ENCODE data around the gene ASPHD2. TPM values are rescaled to one million over a fixed set of nuclear protein-coding genes. Genes with fewer than 3 reads are reported as not detected.
A peak's percentile ranks its signal among the peaks of the same experiment; 100 is the strongest.

ASPHD2 gene
- total RNA-seq, 1 donor from 2014 or later, result 4.9 TPM

GRCh38 chr22:26457661-26458272 is 28.7 kb downstream of the ASPHD2 start:
- H3K36me3 Mint-ChIP-seq (ENCODE audit: unreplicated experiment), result peaks cover 19% of the 10 kb centered on the region
- no peaks in the 10 kb centered on the region for H3K9me3 Mint-ChIP-seq (ENCODE audit: unreplicated experiment)

DNA sequence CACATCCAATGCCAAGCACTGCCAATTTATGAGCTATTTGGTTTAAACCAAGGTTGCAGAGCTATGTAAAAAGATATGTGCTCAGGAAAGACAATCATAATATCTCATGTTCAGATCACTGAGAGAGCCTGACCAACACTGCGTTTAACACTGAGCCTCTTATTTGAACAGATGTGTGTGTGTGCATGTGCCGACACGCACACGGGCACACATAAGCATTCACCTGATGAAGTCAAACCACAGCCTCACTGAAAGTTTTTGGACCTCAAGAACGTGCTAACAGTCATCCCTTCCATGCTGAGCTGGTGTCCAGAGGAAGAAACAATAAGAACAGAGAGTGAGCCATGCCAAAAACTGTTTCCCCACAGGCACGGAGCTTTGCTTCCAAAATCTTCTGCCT is 31.1 kb downstream of the ASPHD2 start:
- no peak for DNase-seq (ENCODE audit: extremely low spot score, unreplicated experiment)
- H3K27me3 Mint-ChIP-seq (ENCODE audit: unreplicated experiment), result no peaks in the 10 kb centered on the region
- H3K9me3 Mint-ChIP-seq (ENCODE audit: unreplicated experiment), result no peaks in the 10 kb centered on the region
- H3K27ac Mint-ChIP-seq (ENCODE audit: unreplicated experiment), result no peak overlapping the region
- no peak overlapping the region for H3K4me3 Mint-ChIP-seq (ENCODE audit: unreplicated experiment)
- TF ChIP-seq, protein P1, sequence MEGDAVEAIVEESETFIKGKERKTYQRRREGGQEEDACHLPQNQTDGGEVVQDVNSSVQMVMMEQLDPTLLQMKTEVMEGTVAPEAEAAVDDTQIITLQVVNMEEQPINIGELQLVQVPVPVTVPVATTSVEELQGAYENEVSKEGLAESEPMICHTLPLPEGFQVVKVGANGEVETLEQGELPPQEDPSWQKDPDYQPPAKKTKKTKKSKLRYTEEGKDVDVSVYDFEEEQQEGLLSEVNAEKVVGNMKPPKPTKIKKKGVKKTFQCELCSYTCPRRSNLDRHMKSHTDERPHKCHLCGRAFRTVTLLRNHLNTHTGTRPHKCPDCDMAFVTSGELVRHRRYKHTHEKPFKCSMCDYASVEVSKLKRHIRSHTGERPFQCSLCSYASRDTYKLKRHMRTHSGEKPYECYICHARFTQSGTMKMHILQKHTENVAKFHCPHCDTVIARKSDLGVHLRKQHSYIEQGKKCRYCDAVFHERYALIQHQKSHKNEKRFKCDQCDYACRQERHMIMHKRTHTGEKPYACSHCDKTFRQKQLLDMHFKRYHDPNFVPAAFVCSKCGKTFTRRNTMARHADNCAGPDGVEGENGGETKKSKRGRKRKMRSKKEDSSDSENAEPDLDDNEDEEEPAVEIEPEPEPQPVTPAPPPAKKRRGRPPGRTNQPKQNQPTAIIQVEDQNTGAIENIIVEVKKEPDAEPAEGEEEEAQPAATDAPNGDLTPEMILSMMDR (IDR thresholded peaks at IDR 0.05), result no peak
- H3K4me1 Mint-ChIP-seq (ENCODE audit: unreplicated experiment), result peaks cover 18% of the 10 kb centered on the region
- H3K36me3 Mint-ChIP-seq (ENCODE audit: unreplicated experiment), result peaks cover 23% of the 10 kb centered on the region

More at GRCh38 chr22:26457661-26458272, 28.7 kb downstream of the ASPHD2 start:
- Mint-ChIP-seq H3K27me3 (ENCODE audit: unreplicated experiment) (no peaks in the 10 kb centered on the region), H3K4me3 (ENCODE audit: unreplicated experiment) (no peak overlapping the region), H3K27ac (ENCODE audit: unreplicated experiment) (no peak overlapping the region), H3K4me1 (ENCODE audit: unreplicated experiment) (peaks cover 2% of the 10 kb centered on the region)
- TF ChIP-seq, protein P1 (IDR thresholded peaks at IDR 0.05), result no peak
- DNase-seq (ENCODE audit: extremely low spot score, unreplicated experiment), result no peak

DNA sequence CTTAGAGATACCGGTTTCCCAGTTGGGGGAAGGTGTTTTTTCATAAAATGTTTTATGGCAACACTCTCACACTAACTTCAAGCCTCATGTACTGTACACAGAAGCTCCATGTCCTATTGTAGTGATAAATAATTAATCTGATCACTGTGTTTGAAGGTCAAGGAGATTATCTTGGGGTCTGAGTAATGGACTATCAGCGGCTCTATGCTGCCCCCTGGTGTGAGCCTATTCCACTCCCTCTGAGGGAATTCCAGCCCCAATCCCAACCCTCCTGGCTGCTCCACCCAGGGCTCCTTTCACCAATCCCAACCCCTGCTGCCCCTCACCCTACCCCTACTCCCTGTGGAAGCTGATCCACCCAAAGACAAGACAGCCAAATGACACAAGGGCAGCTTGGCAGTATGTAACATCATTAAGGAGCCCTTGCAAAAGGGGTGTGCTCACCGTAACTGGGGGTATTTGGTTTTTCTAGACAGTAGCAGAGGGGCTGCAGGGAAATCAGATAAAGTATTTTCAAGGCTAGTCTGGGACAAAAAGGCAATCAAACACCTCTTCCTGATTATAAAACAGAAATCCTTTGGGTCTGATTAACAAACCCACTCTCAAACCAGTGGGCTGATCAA is 32.2 kb downstream of the ASPHD2 start:
- Mint-ChIP-seq H3K27ac (ENCODE audit: unreplicated experiment) (no peak overlapping the region), H3K4me3 (ENCODE audit: unreplicated experiment) (no peak overlapping the region)
- no peak for DNase-seq (ENCODE audit: extremely low spot score, unreplicated experiment)

GRCh38 chr22:26462051-26462450 is 33.0 kb downstream of the ASPHD2 start:
- Mint-ChIP-seq H3K4me3 (ENCODE audit: unreplicated experiment) (no peak overlapping the region), H3K27me3 (ENCODE audit: unreplicated experiment) (no peaks in the 10 kb centered on the region), H3K9me3 (ENCODE audit: unreplicated experiment) (no peaks in the 10 kb centered on the region), H3K27ac (ENCODE audit: unreplicated experiment) (no peak overlapping the region), H3K4me1 (ENCODE audit: unreplicated experiment) (peaks cover 18% of the 10 kb centered on the region), H3K36me3 (ENCODE audit: unreplicated experiment) (peaks cover 33% of the 10 kb centered on the region)
- DNase-seq (ENCODE audit: extremely low spot score, unreplicated experiment), result no peak
- TF ChIP-seq, protein P1 (IDR thresholded peaks at IDR 0.05), result no peak

More for the DNA sequence above, 32.2 kb downstream of the ASPHD2 start:
- H3K4me1 Mint-ChIP-seq (ENCODE audit: unreplicated experiment), result peaks cover 18% of the 10 kb centered on the region
- peaks cover 28% of the 10 kb centered on the region for H3K36me3 Mint-ChIP-seq (ENCODE audit: unreplicated experiment)
- H3K27me3 Mint-ChIP-seq (ENCODE audit: unreplicated experiment), result no peaks in the 10 kb centered on the region
- TF ChIP-seq, protein P1 (IDR thresholded peaks at IDR 0.05), result peak; percentile 84
- H3K9me3 Mint-ChIP-seq (ENCODE audit: unreplicated experiment), result no peaks in the 10 kb centered on the region

DNA sequence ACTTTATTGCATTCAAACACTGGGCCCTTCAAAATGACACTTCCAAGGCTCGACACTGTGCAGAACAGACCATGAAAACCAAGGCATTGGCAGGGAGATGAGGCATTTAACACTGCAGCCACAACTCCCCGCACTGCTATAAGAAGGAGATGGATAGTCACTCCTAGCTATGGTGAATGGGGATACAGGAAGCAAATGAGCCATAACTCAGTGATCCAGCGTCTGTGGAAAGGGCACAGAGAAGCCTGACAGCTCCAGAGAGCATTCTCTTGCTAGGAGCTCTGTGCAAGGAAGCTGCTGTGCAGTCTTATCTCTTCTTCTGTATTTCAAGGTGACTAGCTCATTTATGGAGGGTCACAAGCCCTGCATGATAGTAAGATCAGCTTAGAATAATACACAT is 33.6 kb downstream of the ASPHD2 start:
- TF ChIP-seq, protein P1 (IDR thresholded peaks at IDR 0.05), result no peak
- H3K27ac Mint-ChIP-seq (ENCODE audit: unreplicated experiment), result no peak overlapping the region
- DNase-seq (ENCODE audit: extremely low spot score, unreplicated experiment), result no peak
- H3K9me3 Mint-ChIP-seq (ENCODE audit: unreplicated experiment), result no peaks in the 10 kb centered on the region
- H3K36me3 Mint-ChIP-seq (ENCODE audit: unreplicated experiment), result peaks cover 30% of the 10 kb centered on the region
- H3K27me3 Mint-ChIP-seq (ENCODE audit: unreplicated experiment), result no peaks in the 10 kb centered on the region
- H3K4me1 Mint-ChIP-seq (ENCODE audit: unreplicated experiment), result peaks cover 18% of the 10 kb centered on the region
- H3K4me3 Mint-ChIP-seq (ENCODE audit: unreplicated experiment), result no peak overlapping the region
